H9 (cell line): ENCODE measurements around the gene ANAPC16. TPM values are rescaled to one million over a fixed set of nuclear protein-coding genes. Genes with fewer than 3 reads are reported as not detected.
A peak's percentile ranks its signal among the peaks of the same experiment; 100 is the strongest.

Source experiments
- DNase-seq: peaks from one replicate; pipeline ENCODE4 v3.0.0-alpha.2; 2017
- H2AFZ ChIP-seq: one replicate; pipeline ENCODE4 v1.6.1; 2013; ENCODE audit warnings: mild to moderate bottlenecking, low read length, control low read depth, moderate library complexity
- H2AK5ac ChIP-seq: 2 replicates; pipeline ENCODE4 v1.6.1; 2013; ENCODE audit warnings: low read length, control low read depth, mixed read lengths; ENCODE audit not compliant: insufficient read length
- H2BK120ac ChIP-seq: one replicate; pipeline ENCODE4 v1.6.1; 2013; ENCODE audit warnings: low read depth, mild to moderate bottlenecking, low read length, control low read depth, inconsistent platforms; ENCODE audit not compliant: poor library complexity, severe bottlenecking
- H2BK12ac ChIP-seq: 2 replicates; pipeline ENCODE4 v1.6.1; 2013; ENCODE audit warnings: low read length, control low read depth, mixed read lengths, low read depth; ENCODE audit not compliant: insufficient read length
- H2BK15ac ChIP-seq: 2 replicates; pipeline ENCODE4 v1.6.1; 2013; ENCODE audit warnings: low read depth, low read length, control low read depth
- H2BK20ac ChIP-seq: one replicate; pipeline ENCODE4 v1.6.1; 2013; ENCODE audit warnings: low read depth, mild to moderate bottlenecking, low read length, control low read depth, inconsistent platforms; ENCODE audit not compliant: poor library complexity, severe bottlenecking
- H2BK5ac ChIP-seq: 2 replicates; pipeline ENCODE4 v1.6.1; 2013; ENCODE audit warnings: low read length, control low read depth, mixed read lengths; ENCODE audit not compliant: insufficient read length
- H3K14ac ChIP-seq: 2 replicates; pipeline ENCODE4 v1.6.1; 2013; ENCODE audit warnings: low read length, control low read depth; ENCODE audit not compliant: insufficient read depth
- H3K18ac ChIP-seq: 2 replicates; pipeline ENCODE4 v1.6.1; 2013; ENCODE audit warnings: low read depth, mild to moderate bottlenecking, mixed read lengths, low read length, control low read depth; ENCODE audit not compliant: insufficient read length
- H3K23ac ChIP-seq: 2 replicates; pipeline ENCODE4 v1.6.1; 2013; ENCODE audit warnings: low read length, control low read depth, mixed read lengths, low read depth; ENCODE audit not compliant: insufficient read length
- H3K23me2 ChIP-seq: 2 replicates; pipeline ENCODE4 v1.6.1; 2013; ENCODE audit warnings: low read depth, mild to moderate bottlenecking, mixed read lengths, low read length, control low read depth; ENCODE audit not compliant: insufficient read length, poor library complexity, severe bottlenecking
- H3K27ac ChIP-seq: 2 replicates; pipeline ENCODE4 v1.5.1; 2013; ENCODE audit warnings: low read length, control low read depth, mixed read lengths, low read depth; ENCODE audit not compliant: insufficient read length
- H3K27me3 ChIP-seq: 2 replicates; pipeline ENCODE4 v1.6.1; 2013; ENCODE audit warnings: low read length, control low read depth, inconsistent platforms; ENCODE audit not compliant: insufficient read depth
- H3K4ac ChIP-seq: 2 replicates; pipeline ENCODE4 v1.6.1; 2013; ENCODE audit warnings: low read depth, mild to moderate bottlenecking, control low read depth, inconsistent platforms, low read length, moderate library complexity
- H3K4me1 ChIP-seq: 2 replicates; pipeline ENCODE4 v1.6.1; 2013; ENCODE audit warnings: low read length, control low read depth, inconsistent platforms; ENCODE audit not compliant: insufficient read depth
- H3K4me2 ChIP-seq: 2 replicates; pipeline ENCODE4 v1.6.1; 2013; ENCODE audit warnings: low read length, control low read depth, mixed read lengths; ENCODE audit not compliant: insufficient read length, insufficient read depth
- H3K56ac ChIP-seq: 2 replicates; pipeline ENCODE4 v1.6.1; 2013; ENCODE audit warnings: low read depth, mild to moderate bottlenecking, mixed read lengths, low read length, control low read depth; ENCODE audit not compliant: insufficient read length
- H3K79me1 ChIP-seq: 2 replicates; pipeline ENCODE4 v1.6.1; 2013; ENCODE audit warnings: low read depth, mild to moderate bottlenecking, moderate library complexity, low read length, control low read depth, inconsistent platforms; ENCODE audit not compliant: insufficient read depth, poor library complexity, severe bottlenecking
- H3K79me2 ChIP-seq: 2 replicates; pipeline ENCODE4 v1.6.1; 2013; ENCODE audit warnings: low read length, control low read depth, inconsistent platforms; ENCODE audit not compliant: insufficient read depth
- H3K9ac ChIP-seq: 2 replicates; pipeline ENCODE4 v1.6.1; 2013; ENCODE audit warnings: low read length, control low read depth, mixed read lengths; ENCODE audit not compliant: insufficient read length; ENCODE audit errors: extremely low read depth
- H3K9me3 ChIP-seq: one replicate; pipeline ENCODE4 v1.6.1; 2013; ENCODE audit warnings: low read depth, low read length, inconsistent platforms; ENCODE audit not compliant: control insufficient read depth
- H3T11ph ChIP-seq: one replicate; pipeline ENCODE4 v1.6.1; 2013; ENCODE audit warnings: mild to moderate bottlenecking, low read length, control low read depth, inconsistent platforms
- H4K20me1 ChIP-seq: one replicate; pipeline ENCODE4 v1.6.1; 2013; ENCODE audit not compliant: control insufficient read depth, insufficient read length, insufficient read depth
- H4K5ac ChIP-seq: 2 replicates; pipeline ENCODE4 v1.6.1; 2013; ENCODE audit warnings: low read depth, mild to moderate bottlenecking, mixed read lengths, low read length, control low read depth; ENCODE audit not compliant: insufficient read length
- H4K8ac ChIP-seq: replicated peaks from 2 replicates; pipeline ENCODE4 v1.6.1; 2013; ENCODE audit warnings: low read length, control low read depth, mixed read lengths, low read depth; ENCODE audit not compliant: insufficient read length
- H4K91ac ChIP-seq: 2 replicates; pipeline ENCODE4 v1.6.1; 2013; ENCODE audit warnings: low read depth, mild to moderate bottlenecking, moderate library complexity, mixed read lengths, low read length, control low read depth; ENCODE audit not compliant: insufficient read length
- H3K27ac Mint-ChIP-seq, 3 experiments: 2 replicates in 2 of 3; 3 replicates in 1 of 3; pipeline ENCODE4 v1.8.0; 2020 to 2021; ENCODE audit warnings: mixed read lengths in 3 of 3, mild to moderate bottlenecking in 1 of 3, moderate library complexity in 1 of 3
- H3K27me3 Mint-ChIP-seq: 2 replicates; pipeline ENCODE4 v1.8.0; 2021; ENCODE audit warnings: low read depth, mild to moderate bottlenecking, moderate library complexity, mixed read lengths
- H3K36me3 Mint-ChIP-seq, 3 experiments: 2 replicates in 2 of 3; 3 replicates in 1 of 3; pipeline ENCODE4 v1.8.0; 2020 to 2021; ENCODE audit warnings: low read depth in 3 of 3, mixed read lengths in 3 of 3; ENCODE audit not compliant: insufficient read depth in 1 of 3
- H3K4me1 Mint-ChIP-seq, 2 experiments: 2 replicates each; pipeline ENCODE4 v1.8.0; 2020; ENCODE audit warnings: mixed read lengths in 2 of 2
- H3K4me3 Mint-ChIP-seq, 2 experiments: 2 replicates in 1 of 2; 3 replicates in 1 of 2; pipeline ENCODE4 v1.8.0; 2020 to 2021; ENCODE audit warnings: mild to moderate bottlenecking in 2 of 2, mixed read lengths in 2 of 2, moderate library complexity in 1 of 2
- H3K9me3 Mint-ChIP-seq, 2 experiments: 2 replicates in 1 of 2; 3 replicates in 1 of 2; pipeline ENCODE4 v1.8.0; 2020; ENCODE audit warnings: mild to moderate bottlenecking in 2 of 2, mixed read lengths in 2 of 2, moderate library complexity in 1 of 2
- CTCF ChIP-seq: fragments of 200-600 bp; sonication (generic); conservative IDR thresholded peaks from 3 replicates; pipeline ENCODE4 v1.8.0; 2021; ENCODE audit warnings: antibody characterized with exemption, mild to moderate bottlenecking
- WGBS: extraction: QIAGEN DNeasy Blood & Tissue Kit; methylation state at CpG from one replicate; pipeline ENCODE4 v1.1.7; 2013; ENCODE audit warnings: missing lambda C conversion rate, low lambda C conversion rate, mixed read lengths; ENCODE audit not compliant: insufficient read length; ENCODE audit errors: extremely low coverage; 5-methylcytosine and 5-hydroxymethylcytosine counted together
- total RNA-seq: library from RNA; stranded (reverse); gene quantifications from 2 replicates; pipeline ENCODE4 v1.2.1, GENCODE V29; 2021

Gene ANAPC16
- total RNA-seq, 1 experiment from 2014 or later, result 66.6 TPM

DNA sequence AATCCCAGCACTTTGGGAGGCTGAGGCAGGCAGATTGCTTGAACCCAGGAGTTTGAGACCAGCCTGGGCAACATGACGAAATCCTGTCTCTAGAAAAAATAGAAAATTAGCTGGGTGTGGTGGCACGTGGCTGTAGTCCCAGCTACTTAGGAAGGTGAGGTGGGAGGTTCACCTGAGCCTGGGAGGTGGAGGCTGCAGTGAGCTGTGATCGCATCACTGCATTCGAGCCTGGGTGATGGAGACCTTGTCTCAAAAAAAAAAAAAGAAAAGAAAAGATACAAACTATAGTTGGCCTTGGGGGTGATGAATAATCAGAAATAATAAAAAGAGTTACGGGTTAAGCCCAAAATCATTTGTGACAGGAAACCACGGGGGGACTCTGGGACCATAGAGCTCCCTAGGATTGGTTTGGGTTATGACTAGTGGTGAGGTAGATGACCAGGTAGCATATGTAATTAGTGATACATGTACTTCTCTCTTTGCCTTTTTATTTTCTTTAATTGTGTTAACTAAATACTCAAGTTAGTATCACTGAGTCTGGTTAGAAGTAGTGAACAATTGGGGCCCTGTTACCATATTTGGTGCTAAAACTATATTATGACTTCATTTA is 10.7 kb downstream of the ANAPC16 start:
- no peak for TF ChIP-seq CTCF
- Mint-ChIP-seq H3K27ac (peak overlapping the region in 2 of 3 experiments; percentile 48 to 66; a peak in 4 of 7 replicates), H3K27me3 (no peaks in the 10 kb centered on the region), H3K4me3 (no peak overlapping the region), H3K36me3 (peaks cover 5 to 42% (median 33%) of the 10 kb centered on the region in 3 experiments; a peak in 6 of 7 replicates), H3K9me3 (no peaks in the 10 kb centered on the region; a peak in 1 of 5 replicates), H3K4me1 (peaks cover 20 to 28% of the 10 kb centered on the region in 2 experiments)
- Histone ChIP-seq H3K9me3 (no peaks in the 10 kb centered on the region), H3K18ac (no peak overlapping the region), H3K27me3 (no peaks in the 10 kb centered on the region), H3K23ac (no peak overlapping the region), H2AFZ (no peak overlapping the region), H3K4ac (no peak overlapping the region), H3K56ac (no peak overlapping the region), H4K91ac (no peak overlapping the region), H3K79me1 (peaks cover 3% of the 10 kb centered on the region), H2BK120ac (no peak overlapping the region), H4K5ac (no peak overlapping the region), H2BK15ac (no peak overlapping the region), H2BK12ac (no peak overlapping the region), H2BK5ac (no peak overlapping the region), H3K9ac (no peak overlapping the region), H3K14ac (no peak overlapping the region), H2BK20ac (no peak overlapping the region), H3K4me1 (peaks cover 2% of the 10 kb centered on the region; the same call in 1 of the 2 replicates), H3K23me2 (no peaks in the 10 kb centered on the region), H4K8ac (no peak overlapping the region), H3K27ac (no peak overlapping the region), H3K79me2 (no peaks in the 10 kb centered on the region), H3K4me2 (no peak overlapping the region), H2AK5ac (no peak overlapping the region), H4K20me1 (no peaks in the 10 kb centered on the region), H3T11ph (no peak overlapping the region)
- WGBS, result no CpG with 5 or more reads among the region's 6 CpGs
- no peak for DNase-seq
